Common myeloid progenitor, CD34-positive (primary cell): ENCODE data around the gene MACROD1.

Experiments
- CTCF ChIA-PET: fragments of 350-600 bp; sonication (Branson Sonifier 250); formaldehyde crosslinking; loops from one replicate; lab custom pipeline; 2021; ENCODE audit warnings: antibody characterized with exemption; lab: Charles Lee
- POLR2A ChIA-PET: fragments of 350-600 bp; sonication (Branson Sonifier 250); formaldehyde crosslinking; loops from one replicate; lab custom pipeline; 2021; ENCODE audit warnings: antibody characterized with exemption; lab: Charles Lee
- DNase-seq, 3 donors: peaks; one replicate each; pipeline versions ENCODE4 v3.0.0 to v3.0.0-alpha.2; 2013
- H3K27ac ChIP-seq, 2 experiments: 1 replicate in 1 of 2; 2 replicates in 1 of 2; pipeline ENCODE4 v1.7.0; 2013; ENCODE audit warnings: inconsistent platforms in 2 of 2, low read length in 2 of 2, mild to moderate bottlenecking in 2 of 2, low read depth in 1 of 2, moderate library complexity in 1 of 2; ENCODE audit not compliant: severe bottlenecking in 2 of 2, insufficient read depth in 1 of 2, poor library complexity in 1 of 2
- H3K27me3 ChIP-seq, 5 experiments: replicated peaks in 2 of 5; 1 replicate in 3 of 5; 2 replicates in 2 of 5; pipeline versions ENCODE4 v1.6.1 to v1.7.0; 2013; ENCODE audit warnings: low read length in 4 of 5, mild to moderate bottlenecking in 2 of 5, moderate library complexity in 2 of 5, inconsistent platforms in 1 of 5; ENCODE audit not compliant: insufficient read depth in 5 of 5, control insufficient read depth in 4 of 5
- H3K36me3 ChIP-seq, 4 experiments: 1 replicate in 2 of 4; 2 replicates in 2 of 4; pipeline versions ENCODE4 v1.6.1 to v1.7.0; 2013; ENCODE audit warnings: low read length in 3 of 4, control low read depth in 1 of 4, mild to moderate bottlenecking in 1 of 4; ENCODE audit not compliant: control insufficient read depth in 4 of 4, insufficient read depth in 4 of 4
- H3K4me1 ChIP-seq, 4 experiments: 1 replicate in 3 of 4; 2 replicates in 1 of 4; pipeline versions ENCODE4 v1.6.1 to v1.7.1; 2013; ENCODE audit warnings: low read length in 3 of 4, mild to moderate bottlenecking in 3 of 4, control low read depth in 1 of 4, inconsistent platforms in 1 of 4, moderate library complexity in 1 of 4; ENCODE audit not compliant: control insufficient read depth in 4 of 4, insufficient read depth in 4 of 4; ENCODE audit errors: control extremely low read depth in 1 of 4
- H3K4me3 ChIP-seq, 7 experiments: 1 replicate in 4 of 7; 2 replicates in 3 of 7; pipeline versions ENCODE4 v1.5.1 to v1.7.0; 2013; ENCODE audit warnings: mild to moderate bottlenecking in 7 of 7, low read length in 6 of 7, moderate library complexity in 6 of 7, inconsistent platforms in 2 of 7, low read depth in 2 of 7, control low read depth in 1 of 7; ENCODE audit not compliant: insufficient read depth in 4 of 7, control insufficient read depth in 1 of 7; ENCODE audit errors: extremely low read depth in 1 of 7
- H3K9me3 ChIP-seq, 5 experiments: 1 replicate in 4 of 5; 2 replicates in 1 of 5; pipeline versions ENCODE4 v1.6.1 to v1.7.1; 2013; ENCODE audit warnings: low read length in 4 of 5, mild to moderate bottlenecking in 2 of 5, inconsistent platforms in 1 of 5, low read depth in 1 of 5, moderate library complexity in 1 of 5; ENCODE audit not compliant: control insufficient read depth in 4 of 5, insufficient read depth in 2 of 5; ENCODE audit errors: control extremely low read depth in 1 of 5
- WGBS: methylation state at CpG from one replicate; pipeline ENCODE4 v1.1.5; 2013; ENCODE audit not compliant: insufficient coverage; 5-methylcytosine and 5-hydroxymethylcytosine counted together

MACROD1 gene

DNA sequence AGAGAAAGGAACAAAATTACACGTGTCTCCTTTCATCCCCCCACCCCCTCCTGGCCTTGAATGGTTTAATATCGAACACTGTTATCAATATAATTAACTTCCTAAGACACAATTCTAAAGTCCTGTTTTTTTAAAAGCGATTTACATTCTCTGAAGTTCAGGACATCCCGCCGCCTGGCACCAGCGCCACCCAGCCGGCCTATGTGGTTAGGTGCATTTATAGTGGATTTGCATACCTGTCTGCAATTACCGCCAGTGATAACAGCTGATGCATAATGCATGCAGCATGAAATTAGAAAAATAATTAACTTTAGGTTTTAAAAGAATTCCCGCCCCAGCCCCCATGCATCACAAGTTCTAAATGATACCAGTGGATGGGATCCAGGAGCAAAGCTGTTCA, 58.6 kb downstream of the MACROD1 start:
- 83% methylated on average over 7 of the region's 9 CpGs for WGBS
- no peaks in the 10 kb centered on the region for H3K36me3 ChIP-seq
- POLR2A ChIA-PET: no interaction called here
- no peak overlapping the region for H3K27ac ChIP-seq
- H3K27me3 ChIP-seq: no peaks in the 10 kb centered on the region
- no peaks in the 10 kb centered on the region for H3K4me1 ChIP-seq
- no peak for DNase-seq
- no peak overlapping the region for H3K4me3 ChIP-seq
- no peaks in the 10 kb centered on the region for H3K9me3 ChIP-seq
- CTCF ChIA-PET: interaction anchor here (1.1 kb wide), 1 partner anchor 85 kb away, joined by 3 read pairs; no protein-coding TSS in a partner anchor

DNA sequence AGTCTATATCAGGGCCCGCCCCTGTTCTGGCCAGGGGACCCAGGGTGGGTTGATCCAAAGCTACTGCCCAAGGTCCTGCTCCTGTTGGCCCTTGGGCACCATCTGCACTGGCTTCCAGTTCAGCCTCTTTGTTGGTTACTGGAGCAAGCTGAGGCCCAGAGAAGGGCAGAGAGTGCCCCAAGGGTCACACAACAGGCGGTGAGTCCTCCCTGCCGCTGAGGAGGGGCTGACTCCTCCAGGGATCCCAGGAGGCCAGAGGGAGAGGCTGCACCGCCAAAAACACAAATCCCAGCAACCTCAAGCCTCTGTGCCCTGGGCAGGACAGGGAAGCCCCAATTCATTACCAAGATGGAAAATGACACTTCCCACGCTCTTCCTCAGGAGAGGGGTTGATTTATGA, 61.3 kb downstream of the MACROD1 start:
- DNase-seq: no peak
- Histone ChIP-seq H3K36me3 (no peaks in the 10 kb centered on the region), H3K27ac (no peak overlapping the region), H3K4me3 (no peak overlapping the region), H3K4me1 (no peaks in the 10 kb centered on the region), H3K27me3 (no peaks in the 10 kb centered on the region), H3K9me3 (no peaks in the 10 kb centered on the region)
- CTCF ChIA-PET: no interaction called here
- POLR2A ChIA-PET: no interaction called here
- WGBS: 100% methylated on average over 5 of the region's 5 CpGs

DNA sequence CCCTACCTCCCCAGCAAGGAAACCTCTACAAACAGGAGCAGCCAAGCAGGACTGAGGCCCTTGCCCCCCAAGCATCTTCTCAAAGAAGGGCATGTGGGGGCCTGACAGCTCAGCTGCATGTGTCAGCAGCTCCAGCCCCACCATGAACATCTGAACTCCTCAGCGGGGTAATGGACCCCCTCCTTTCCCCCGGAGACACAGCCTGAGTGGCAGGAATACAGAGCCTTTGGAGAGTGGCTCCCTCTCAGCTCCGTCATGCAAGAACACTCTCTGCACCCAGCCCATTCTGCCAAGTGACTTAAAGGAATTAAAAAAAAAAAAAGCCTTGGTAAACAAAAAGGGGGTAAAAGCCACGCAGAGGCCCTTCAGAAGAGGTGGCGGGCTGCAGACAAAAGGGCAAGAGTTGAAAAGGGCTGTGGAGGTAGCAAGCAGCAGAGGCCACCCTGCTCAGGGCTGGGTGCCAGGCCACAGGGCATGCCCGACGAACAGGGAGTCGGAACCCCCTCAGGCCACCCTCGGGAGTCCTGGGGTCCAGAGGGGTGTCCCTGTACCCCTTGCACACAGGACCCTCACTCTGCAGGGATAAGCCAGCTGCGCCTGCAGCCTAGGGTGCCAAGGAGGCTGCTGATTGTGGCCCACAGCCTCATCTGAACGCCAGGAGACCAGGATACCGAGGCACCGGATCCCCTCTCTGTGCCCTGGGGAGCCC, 62.5 kb downstream of the MACROD1 start:
- WGBS: 98% methylated on average over 12 of the region's 13 CpGs
- no peaks in the 10 kb centered on the region for H3K9me3 ChIP-seq
- CTCF ChIA-PET: interaction anchor here (0.7 kb wide), 1 partner anchor 35 kb away, joined by 3 read pairs; no protein-coding TSS in a partner anchor

DNA sequence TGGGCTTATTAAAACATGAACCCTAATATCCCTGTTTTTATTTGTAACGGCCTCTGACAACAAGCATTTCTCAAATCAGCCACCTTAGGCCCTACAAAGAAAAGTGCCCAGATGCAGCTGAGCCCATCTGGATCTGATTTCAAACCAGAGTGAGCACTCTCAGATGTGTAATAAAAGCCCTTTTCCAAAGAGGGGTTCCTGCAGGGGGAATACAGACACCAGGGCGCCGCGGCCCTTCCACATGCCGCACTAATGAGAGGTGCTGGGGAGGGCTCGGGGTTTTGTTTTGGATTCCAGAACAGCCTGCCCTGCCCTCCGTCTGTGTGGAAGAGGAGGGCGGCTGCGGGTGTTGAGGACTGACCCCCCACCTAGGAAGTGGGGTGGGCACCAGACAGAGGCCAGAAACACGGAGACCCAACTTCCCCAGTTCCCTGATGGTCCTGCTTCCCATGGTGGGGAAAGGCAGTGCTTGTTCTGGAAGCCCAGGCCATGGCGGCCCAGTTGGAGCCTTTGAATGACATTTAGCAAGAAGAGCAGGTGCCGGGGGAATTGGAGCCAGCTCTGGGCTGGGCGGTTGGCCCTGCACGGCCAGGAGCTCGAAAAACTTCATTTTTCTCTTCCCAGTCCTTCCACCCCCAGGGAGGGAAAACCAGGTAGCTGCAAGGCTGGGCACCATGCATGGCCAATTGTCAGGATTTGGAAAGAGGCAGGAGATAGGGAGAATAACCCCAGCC, 63.7 kb downstream of the MACROD1 start:
- no peak overlapping the region for H3K27ac ChIP-seq
- H3K36me3 ChIP-seq: no peaks in the 10 kb centered on the region
- no peaks in the 10 kb centered on the region for H3K9me3 ChIP-seq
- DNase-seq: no peak
- no peaks in the 10 kb centered on the region for H3K27me3 ChIP-seq
- WGBS: 98% methylated on average over 12 of the region's 15 CpGs
- CTCF ChIA-PET: no interaction called here
- H3K4me3 ChIP-seq: no peak overlapping the region
- POLR2A ChIA-PET: no interaction called here
- no peaks in the 10 kb centered on the region for H3K4me1 ChIP-seq

More for the DNA sequence above, 62.5 kb downstream of the MACROD1 start:
- no peak overlapping the region for H3K27ac ChIP-seq
- POLR2A ChIA-PET: no interaction called here
- no peaks in the 10 kb centered on the region for H3K27me3 ChIP-seq
- no peak for DNase-seq
- H3K4me3 ChIP-seq: no peak overlapping the region
- H3K36me3 ChIP-seq: no peaks in the 10 kb centered on the region
- no peaks in the 10 kb centered on the region for H3K4me1 ChIP-seq

DNA sequence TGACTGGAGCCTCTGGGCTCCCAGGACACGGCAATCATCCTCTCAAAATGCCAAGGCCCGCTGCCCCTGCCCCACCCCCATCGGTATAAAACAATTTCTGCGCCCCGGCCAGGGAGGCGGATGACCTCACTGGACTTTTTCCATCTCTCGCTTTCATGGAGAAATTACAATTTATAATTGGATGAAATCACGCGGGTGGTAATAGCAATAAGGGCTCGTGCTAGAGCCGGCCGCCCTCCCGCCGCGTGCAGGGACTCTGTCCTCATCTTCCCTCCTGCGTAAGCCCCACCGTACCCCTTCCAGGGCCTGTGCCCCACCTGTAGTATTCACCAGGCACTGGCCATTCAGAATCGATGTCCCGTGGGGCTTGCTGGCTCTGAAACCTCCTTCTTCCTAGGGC, 64.5 kb downstream of the MACROD1 start:
- POLR2A ChIA-PET: no interaction called here
- Histone ChIP-seq H3K9me3 (no peaks in the 10 kb centered on the region), H3K4me1 (no peaks in the 10 kb centered on the region), H3K36me3 (no peaks in the 10 kb centered on the region), H3K27me3 (no peaks in the 10 kb centered on the region), H3K4me3 (no peak overlapping the region), H3K27ac (no peak overlapping the region)
- CTCF ChIA-PET: no interaction called here
- WGBS: 98% methylated on average over 19 of the region's 19 CpGs
- DNase-seq: no peak

GRCh38 chr11:64100782-64101353, 65.0 kb downstream of the MACROD1 start:
- Histone ChIP-seq H3K36me3 (no peaks in the 10 kb centered on the region), H3K9me3 (no peaks in the 10 kb centered on the region), H3K4me3 (no peak overlapping the region), H3K27ac (no peak overlapping the region), H3K27me3 (no peaks in the 10 kb centered on the region), H3K4me1 (peaks cover 0 to 4% (median 2%) of the 10 kb centered on the region in 4 experiments)
- POLR2A ChIA-PET: no interaction called here
- CTCF ChIA-PET: no interaction called here
- no peak for DNase-seq
- WGBS: 96% methylated on average over 6 of the region's 7 CpGs

- CTCF ChIA-PET: no interaction called here
- no peak overlapping the region for H3K27ac ChIP-seq
- no peak overlapping the region for H3K4me3 ChIP-seq
- POLR2A ChIA-PET: no interaction called here
- peaks cover 0 to 9% (median 4%) of the 10 kb centered on the region in 4 experiments for H3K4me1 ChIP-seq
- WGBS: 93% methylated on average over 6 of the region's 8 CpGs
- no peaks in the 10 kb centered on the region for H3K27me3 ChIP-seq
- no peak for DNase-seq
- no peaks in the 10 kb centered on the region for H3K9me3 ChIP-seq
- H3K36me3 ChIP-seq: no peaks in the 10 kb centered on the region
Measured at GRCh38 chr11:64100360-64100759, 65.6 kb downstream of the MACROD1 start.
